K562 (cell line): ENCODE results near the gene PATL2. TPM values are rescaled to one million over a fixed set of nuclear protein-coding genes. Genes with fewer than 3 reads are reported as not detected.
A peak's percentile ranks its signal among the peaks of the same experiment; 100 is the strongest.

Source experiments
- ATAC-seq: fragments of 200-7000 bp; cut with Tn5 transposase; 3 replicates; pipeline ENCODE4 v1.9.1; 2020; ENCODE audit warnings: moderate library complexity
- BruUV-seq: library from RNA; stranded (reverse); fragments of 400-500 nt; replicated peaks from 2 replicates; lab custom pipeline; 2021; lab: Mats Ljungman, UMichigan
- CTCF ChIA-PET: fragments of 300-600 bp; formaldehyde crosslinking; extraction: SDS; loops from one replicate; lab custom pipeline; 2021; ENCODE audit warnings: low intra/inter-chr PET ratio; lab: Yijun Ruan, JAX
- POLR2A ChIA-PET: fragments of 300-600, 350-650 bp; sonication (Branson Sonifier 250); formaldehyde crosslinking; extraction: SDS; loops from one replicate; lab custom pipeline; 2021; ENCODE audit warnings: antibody characterized with exemption, inconsistent platforms; lab: Yijun Ruan, JAX
- DNase-seq, 4 experiments: peaks; one replicate each; pipeline versions ENCODE4 v3.0.0 to v3.0.0-alpha.2; 2011 to 2018; ENCODE audit warnings: low spot score in 3 of 4, mixed read lengths in 3 of 4; ENCODE audit errors: extremely low read depth in 1 of 4
- FAIRE-seq: peaks from 2 replicates; lab custom pipeline; 2011; peaks lifted over from hg19 to GRCh38; lab: Jason Lieb, UNC
- H2AFZ ChIP-seq: 2 replicates; pipeline ENCODE4 v1.6.0; 2011; ENCODE audit warnings: low read depth, low read length, control low read depth, inconsistent platforms
- H3K27ac ChIP-seq: fragments of 200-600 bp; 3 replicates; pipeline ENCODE4 v1.8.0; 2011; ENCODE audit warnings: low read depth, mild to moderate bottlenecking, control low read depth, inconsistent platforms, low read length, moderate library complexity, mixed read lengths; ENCODE audit errors: extremely low read depth
- H3K27me3 ChIP-seq, 2 experiments: fragments of 300-600 bp in 1 of 2; 2 replicates in 1 of 2; 3 replicates in 1 of 2; pipeline versions ENCODE4 v1.6.0 to v1.8.0; 2011; ENCODE audit warnings: inconsistent platforms in 2 of 2, low read length in 2 of 2, mild to moderate bottlenecking in 1 of 2, mixed read lengths in 1 of 2, moderate library complexity in 1 of 2; ENCODE audit not compliant: control insufficient read depth in 2 of 2, insufficient read depth in 2 of 2
- H3K36me3 ChIP-seq: fragments of 300-600 bp; 3 replicates; pipeline ENCODE4 v1.8.0; 2011; ENCODE audit warnings: mild to moderate bottlenecking, low read length, inconsistent platforms; ENCODE audit not compliant: control insufficient read depth, insufficient read depth
- H3K4me1 ChIP-seq, 2 experiments: fragments of 200-600 bp in 1 of 2; replicated peaks in 1 of 2; 2 replicates in 1 of 2; 3 replicates in 1 of 2; pipeline versions ENCODE4 v1.5.1 to v1.8.0; 2011; ENCODE audit warnings: inconsistent platforms in 2 of 2, low read length in 2 of 2, mild to moderate bottlenecking in 1 of 2, mixed read lengths in 1 of 2, moderate library complexity in 1 of 2; ENCODE audit not compliant: control insufficient read depth in 2 of 2, insufficient read depth in 2 of 2
- H3K4me2 ChIP-seq: 2 replicates; pipeline ENCODE4 v1.6.1; 2011; ENCODE audit warnings: low read length, control low read depth, inconsistent platforms, mixed read lengths; ENCODE audit not compliant: insufficient read depth
- H3K4me3 ChIP-seq: fragments of 200-600 bp; sonication (generic), shearing (Covaris generic); 2 replicates; pipeline ENCODE4 v1.5.1; 2016; ENCODE audit warnings: control low read depth, inconsistent platforms
- H3K79me2 ChIP-seq: fragments of 200-600 bp; 3 replicates; pipeline ENCODE4 v1.8.0; 2011; ENCODE audit warnings: low read length, inconsistent platforms; ENCODE audit not compliant: control insufficient read depth, insufficient read depth
- H3K9ac ChIP-seq, 2 experiments: 2 replicates each; pipeline versions ENCODE4 v1.6.0 to v1.6.1; 2011; ENCODE audit warnings: low read depth in 2 of 2, low read length in 2 of 2, control low read depth in 1 of 2, inconsistent platforms in 1 of 2, mild to moderate bottlenecking in 1 of 2, mixed read lengths in 1 of 2; ENCODE audit not compliant: insufficient read depth in 1 of 2
- H3K9me1 ChIP-seq: one replicate; pipeline ENCODE4 v1.6.0; 2011; ENCODE audit warnings: inconsistent platforms, mild to moderate bottlenecking, low read length, moderate library complexity; ENCODE audit not compliant: control insufficient read depth, insufficient read depth
- H3K9me3 ChIP-seq: replicated peaks from 2 replicates; pipeline ENCODE4 v1.5.1; 2011; ENCODE audit warnings: low read depth, low read length, inconsistent platforms; ENCODE audit not compliant: control insufficient read depth, insufficient read depth
- H4K20me1 ChIP-seq: replicated peaks from 2 replicates; pipeline ENCODE4 v1.6.1; 2011; ENCODE audit warnings: low read length, inconsistent platforms, mixed read lengths; ENCODE audit not compliant: control insufficient read depth, insufficient read depth
- ATF1 ChIP-seq, 2 experiments: fragments of 450-650 bp in 1 of 2; IDR thresholded peaks; 2 replicates each; pipeline ENCODE4 v1.6.1; 2016; ENCODE audit warnings: missing compliant biosample characterization in 1 of 2, missing genetic modification characterization in 1 of 2
- BCL6 ChIP-seq: fragments of 250-450 bp; sonication (Bioruptor Pico); IDR thresholded peaks from 2 replicates; pipeline ENCODE4 v1.4.0; 2020
- CREM ChIP-seq: IDR thresholded peaks from 2 replicates; pipeline ENCODE4 v1.6.1; 2014; ENCODE audit warnings: antibody characterized with exemption, low read depth
- DACH1 ChIP-seq: fragments of 450-650 bp; IDR thresholded peaks from 2 replicates; pipeline ENCODE4 v1.6.1; 2018; ENCODE audit not compliant: partially characterized antibody
- JUNB ChIP-seq: fragments of 450-650 bp; formaldehyde crosslinking; conservative IDR thresholded peaks from 2 replicates; pipeline ENCODE4 v1.4.0; 2020; ENCODE audit warnings: mild to moderate bottlenecking
- KDM2B ChIP-seq: fragments of 250-450 bp; sonication (Bioruptor Pico); IDR thresholded peaks from 2 replicates; pipeline ENCODE4 v1.8.0; 2021; ENCODE audit warnings: mild to moderate bottlenecking, moderate library complexity
- MECOM ChIP-seq: fragments of 250-450 bp; sonication (Bioruptor Pico); IDR thresholded peaks from 2 replicates; pipeline ENCODE4 v1.8.0; 2022; ENCODE audit warnings: inconsistent platforms
- PYGO2 ChIP-seq: fragments of 450-650 bp; IDR thresholded peaks from 2 replicates; pipeline ENCODE4 v1.6.1; 2016; ENCODE audit warnings: mild to moderate bottlenecking, missing genetic modification characterization, moderate library complexity, missing compliant biosample characterization
- RHOXF2B ChIP-seq: fragments of 250-450 bp; sonication (Bioruptor Pico); conservative IDR thresholded peaks from 2 replicates; pipeline ENCODE4 v1.5.1; 2021
- TCF7 ChIP-seq: sonication (generic); IDR thresholded peaks from 2 replicates; pipeline ENCODE4 v1.6.1; 2016; ENCODE audit warnings: antibody characterized with exemption, borderline replicate concordance
- XRCC5 ChIP-seq: fragments of 200-400 bp; formaldehyde crosslinking; IDR thresholded peaks from 2 replicates; pipeline ENCODE4 v1.6.1; 2017; ENCODE audit warnings: low read depth, mild to moderate bottlenecking, low read length
- ZNF133 ChIP-seq: fragments of 250-450 bp; sonication (Bioruptor Pico); IDR thresholded peaks from 2 replicates; pipeline ENCODE4 v1.4.0; 2020; ENCODE audit warnings: mild to moderate bottlenecking
- ZNF3 ChIP-seq: fragments of 250-450 bp; sonication (Bioruptor Pico); IDR thresholded peaks from 2 replicates; pipeline ENCODE4 v1.5.0; 2021; ENCODE audit warnings: mild to moderate bottlenecking, moderate library complexity
- WGBS: fragments of 100-300 bp; shearing (Covaris generic); methylation state at CpG from one replicate; pipeline ENCODE4 v1.1.6; 2016; ENCODE audit warnings: low coverage, mixed read lengths; ENCODE audit not compliant: insufficient coverage; ENCODE audit errors: missing lambda C conversion rate; 5-methylcytosine and 5-hydroxymethylcytosine counted together
- in situ Hi-C: fragments of 300-500 bp; cut with MboI; formaldehyde crosslinking; loops from 4 replicates; pipeline ENCODE4 v1.15.0; 2018; ENCODE audit warnings: inconsistent platforms, mixed read lengths
- intact Hi-C: fragments of 100-400 bp; cut with micrococcal nuclease; formaldehyde crosslinking; loops from 2 replicates; pipeline ENCODE4 v1.14.2; 2022
- polyA plus RNA-seq, 8 experiments: library from polyadenylated mRNA; depleted of rRNA in 4 of 8; stranded (reverse) in 5 of 8; unstranded in 3 of 8; fragments of >200 nt; fragmentation: Nextera tagmentation in 2 of 8; fragmentation: Illumina TruSeq in 1 of 8; extraction: Ambion mirVana in 2 of 8; extraction: Trizol in 1 of 8; gene quantifications; 2 replicates each; pipeline versions ENCODE4 v1.2.1 to v1.2.3, GENCODE V29; 2011 to 2014; ENCODE audit warnings: inconsistent platforms in 1 of 8, missing spikeins in 1 of 8
- total RNA-seq, 7 experiments: library from RNA; depleted of rRNA in 6 of 7; stranded (reverse); fragments of >200 nt in 6 of 7; fragmentation: Illumina TruSeq in 2 of 7; extraction: Trizol in 2 of 7; gene quantifications; 2 replicates each; pipeline versions ENCODE4 v1.2.1 to v1.2.3, GENCODE V29; 2011 to 2021; ENCODE audit warnings: low replicate concordance in 1 of 7
- TF ChIP-seq, protein P1 (sequence below): fragments of 250-450 bp; sonication (Bioruptor Pico); IDR thresholded peaks from 2 replicates; pipeline ENCODE4 v1.8.0; 2021; ENCODE audit warnings: moderate library complexity, mild to moderate bottlenecking, inconsistent platforms
- TF ChIP-seq, protein P2 (sequence below): fragments of 200-800 bp; sonication (Bioruptor generic); IDR thresholded peaks from 2 replicates; pipeline ENCODE4 v1.6.1; 2017; ENCODE audit warnings: missing genetic modification characterization, missing compliant biosample characterization
- TF ChIP-seq, protein P3 (sequence below): sonication (generic); formaldehyde crosslinking; IDR thresholded peaks from 2 replicates; pipeline ENCODE4 v1.8.0; 2022; ENCODE audit warnings: mild to moderate bottlenecking, low read depth, missing genetic modification reagents

PATL2 gene
- total and polyA plus RNA-seq, 9 of the 15 experiments (the other 6 are each of a cell fraction or from before 2014, with no cell fraction given): 0.42 to 1.1 (median 0.86) TPM

DNA sequence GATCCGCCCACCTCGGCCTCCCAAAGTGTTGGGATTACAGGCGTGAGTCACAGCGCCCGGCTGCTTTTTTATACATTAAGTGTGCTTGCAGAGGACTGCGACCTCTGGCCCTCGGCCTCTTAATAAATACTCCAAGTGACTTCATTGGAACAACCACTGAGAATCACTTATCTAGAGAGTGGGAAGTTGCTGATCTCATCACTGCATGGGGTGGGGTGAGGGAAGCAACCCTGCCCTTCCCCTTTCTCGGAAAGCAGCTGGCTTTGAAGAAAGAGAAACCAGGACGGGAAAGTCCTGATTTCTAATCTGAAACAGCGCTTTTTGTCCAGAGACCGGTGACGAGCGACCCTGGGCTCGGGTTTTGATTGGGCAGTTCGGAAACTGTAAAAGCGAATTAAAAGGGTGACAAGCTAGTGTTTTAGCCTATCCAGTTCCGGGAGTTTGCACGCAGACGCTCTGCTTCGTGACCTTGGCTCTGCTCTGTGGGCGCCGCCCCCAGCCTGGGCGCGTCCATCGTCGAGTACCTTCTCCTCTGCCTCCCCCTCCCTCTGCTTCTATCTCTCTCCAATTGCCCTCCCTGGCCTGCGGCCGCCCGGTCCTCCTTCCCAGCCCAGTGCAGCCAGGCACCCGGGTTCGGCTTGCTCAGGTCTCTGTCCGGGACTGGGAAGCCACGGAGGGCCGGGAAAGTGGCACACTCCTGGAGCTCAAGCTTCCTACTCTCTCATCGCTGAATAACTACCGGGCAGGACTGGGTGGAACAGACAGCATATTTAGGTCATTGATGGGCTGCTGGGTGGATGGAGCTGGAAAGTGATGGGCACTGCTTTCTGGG is 17.7 kb upstream of the PATL2 start:
- POLR2A ChIA-PET: interaction anchor here (0.6 to 10.1 kb wide), 14 partner anchors 8 to 362 kb away, joined by 3 to 136 read pairs (median 4); partner anchors contain the start of genes B2M, PATL2, SPG11 and TRIM69
- peak overlapping the region; percentile 52 for H3K4me3 ChIP-seq
- H3K4me1 ChIP-seq: peaks cover 20 to 29% of the 10 kb centered on the region in 2 experiments
- peak overlapping the region; percentile 82 for H3K4me2 ChIP-seq
- in situ Hi-C loops (no loop called here), intact Hi-C loops (loop anchor here (2.0 kb wide), 1 partner anchor 18 kb away; the partner anchor contains the start of genes B2M and PATL2)
- peak overlapping the region; percentile 75 for H2AFZ ChIP-seq
- peak; percentile 94 for ATAC-seq
- no peaks in the 10 kb centered on the region for H4K20me1 ChIP-seq
- peak; percentile 99 for FAIRE-seq
- H3K79me2 ChIP-seq: no peaks in the 10 kb centered on the region
- WGBS: 1% methylated on average over 35 of the region's 36 CpGs
- H3K36me3 ChIP-seq: no peaks in the 10 kb centered on the region
- H3K27me3 ChIP-seq: no peaks in the 10 kb centered on the region
- no peaks in the 10 kb centered on the region for H3K9me3 ChIP-seq
- peak overlapping the region; percentile 77 for H3K27ac ChIP-seq
- peak overlapping the region; percentile 70 to 88 for H3K9ac ChIP-seq
- H3K9me1 ChIP-seq: no peaks in the 10 kb centered on the region
- peak; percentile 83 to 95 (median 88) for DNase-seq
- no TSS peak for BruUV-seq
- CTCF ChIA-PET: interaction anchor here (0.6 kb wide), 1 partner anchor 17 kb away, joined by 3 read pairs; no protein-coding TSS in a partner anchor
- TF ChIP-seq RHOXF2B (CRISPR knock-in tag) (no peak), ZNF133 (CRISPR knock-in tag) (no peak), CREM (peak; percentile 92), ATF1 (CRISPR knock-in tag; IDR thresholded peaks at IDR 0.05) (no peak), ATF1 (tag; IDR thresholded peaks at IDR 0.05) (peak; percentile 97), ZNF3 (CRISPR knock-in tag) (no peak), TCF7 (no peak), DACH1 (peak; percentile 90), KDM2B (CRISPR knock-in tag) (no peak), JUNB (no peak), MECOM (no peak), BCL6 (CRISPR knock-in tag) (no peak), PYGO2 (no peak), XRCC5 (no peak)
- TF ChIP-seq, protein P1, sequence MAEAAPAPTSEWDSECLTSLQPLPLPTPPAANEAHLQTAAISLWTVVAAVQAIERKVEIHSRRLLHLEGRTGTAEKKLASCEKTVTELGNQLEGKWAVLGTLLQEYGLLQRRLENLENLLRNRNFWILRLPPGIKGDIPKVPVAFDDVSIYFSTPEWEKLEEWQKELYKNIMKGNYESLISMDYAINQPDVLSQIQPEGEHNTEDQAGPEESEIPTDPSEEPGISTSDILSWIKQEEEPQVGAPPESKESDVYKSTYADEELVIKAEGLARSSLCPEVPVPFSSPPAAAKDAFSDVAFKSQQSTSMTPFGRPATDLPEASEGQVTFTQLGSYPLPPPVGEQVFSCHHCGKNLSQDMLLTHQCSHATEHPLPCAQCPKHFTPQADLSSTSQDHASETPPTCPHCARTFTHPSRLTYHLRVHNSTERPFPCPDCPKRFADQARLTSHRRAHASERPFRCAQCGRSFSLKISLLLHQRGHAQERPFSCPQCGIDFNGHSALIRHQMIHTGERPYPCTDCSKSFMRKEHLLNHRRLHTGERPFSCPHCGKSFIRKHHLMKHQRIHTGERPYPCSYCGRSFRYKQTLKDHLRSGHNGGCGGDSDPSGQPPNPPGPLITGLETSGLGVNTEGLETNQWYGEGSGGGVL (CRISPR knock-in tag): no peak
- TF ChIP-seq, protein P2, sequence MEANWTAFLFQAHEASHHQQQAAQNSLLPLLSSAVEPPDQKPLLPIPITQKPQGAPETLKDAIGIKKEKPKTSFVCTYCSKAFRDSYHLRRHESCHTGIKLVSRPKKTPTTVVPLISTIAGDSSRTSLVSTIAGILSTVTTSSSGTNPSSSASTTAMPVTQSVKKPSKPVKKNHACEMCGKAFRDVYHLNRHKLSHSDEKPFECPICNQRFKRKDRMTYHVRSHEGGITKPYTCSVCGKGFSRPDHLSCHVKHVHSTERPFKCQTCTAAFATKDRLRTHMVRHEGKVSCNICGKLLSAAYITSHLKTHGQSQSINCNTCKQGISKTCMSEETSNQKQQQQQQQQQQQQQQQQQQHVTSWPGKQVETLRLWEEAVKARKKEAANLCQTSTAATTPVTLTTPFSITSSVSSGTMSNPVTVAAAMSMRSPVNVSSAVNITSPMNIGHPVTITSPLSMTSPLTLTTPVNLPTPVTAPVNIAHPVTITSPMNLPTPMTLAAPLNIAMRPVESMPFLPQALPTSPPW: peak; percentile 90
- TF ChIP-seq, protein P3, sequence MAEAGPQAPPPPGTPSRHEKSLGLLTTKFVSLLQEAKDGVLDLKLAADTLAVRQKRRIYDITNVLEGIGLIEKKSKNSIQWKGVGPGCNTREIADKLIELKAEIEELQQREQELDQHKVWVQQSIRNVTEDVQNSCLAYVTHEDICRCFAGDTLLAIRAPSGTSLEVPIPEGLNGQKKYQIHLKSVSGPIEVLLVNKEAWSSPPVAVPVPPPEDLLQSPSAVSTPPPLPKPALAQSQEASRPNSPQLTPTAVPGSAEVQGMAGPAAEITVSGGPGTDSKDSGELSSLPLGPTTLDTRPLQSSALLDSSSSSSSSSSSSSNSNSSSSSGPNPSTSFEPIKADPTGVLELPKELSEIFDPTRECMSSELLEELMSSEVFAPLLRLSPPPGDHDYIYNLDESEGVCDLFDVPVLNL: no peak
